Endothelial cell of umbilical vein (primary cell): Measurements from ENCODE around the gene STARD13. TPM values are rescaled to one million over a fixed set of nuclear protein-coding genes. Genes with fewer than 3 reads are reported as not detected.

Experiments used
- BruUV-seq: library from RNA; stranded (reverse); fragments of 400-500 nt; replicated peaks from 2 replicates; lab custom pipeline; 2021; lab: Mats Ljungman, UMichigan
- CTCF ChIA-PET: fragments of 300-600, 350-600 bp; sonication (Branson Sonifier 250); formaldehyde crosslinking; loops from one replicate; lab custom pipeline; 2021; ENCODE audit warnings: antibody characterized with exemption, inconsistent platforms; lab: Charles Lee
- POLR2A ChIA-PET: fragments of 300-600, 350-600 bp; sonication (Branson Sonifier 250); formaldehyde crosslinking; loops from one replicate; lab custom pipeline; 2021; ENCODE audit warnings: antibody characterized with exemption, inconsistent platforms; lab: Charles Lee
- DNase-seq: peaks from one replicate; pipeline ENCODE4 v3.0.0-alpha.2; 2011; ENCODE audit warnings: low read depth, low spot score
- FAIRE-seq: peaks from 2 replicates; lab custom pipeline; 2011; peaks lifted over from hg19 to GRCh38; lab: Jason Lieb, UNC
- H2AFZ ChIP-seq: 2 replicates; pipeline ENCODE4 v1.6.0; 2012; ENCODE audit warnings: low read depth, low read length, control low read depth, inconsistent platforms
- H3K27ac ChIP-seq: 2 replicates; pipeline ENCODE4 v1.5.1; 2011; ENCODE audit warnings: low read depth, mild to moderate bottlenecking, control low read depth, low read length, moderate library complexity; ENCODE audit not compliant: insufficient read depth
- H3K27me3 ChIP-seq, 2 experiments: 2 replicates each; pipeline versions ENCODE4 v1.6.0 to v1.6.1; 2011; ENCODE audit warnings: low read length in 2 of 2, mixed read lengths in 1 of 2; ENCODE audit not compliant: control insufficient read depth in 2 of 2, insufficient read depth in 2 of 2
- H3K36me3 ChIP-seq, 2 experiments: 2 replicates in 1 of 2; 3 replicates in 1 of 2; pipeline ENCODE4 v1.5.1; 2011; ENCODE audit warnings: low read length in 2 of 2, mild to moderate bottlenecking in 1 of 2, moderate library complexity in 1 of 2; ENCODE audit not compliant: control insufficient read depth in 2 of 2, insufficient read depth in 2 of 2; ENCODE audit errors: extremely low read depth in 1 of 2
- H3K4me1 ChIP-seq: 3 replicates; pipeline ENCODE4 v1.5.1; 2011; ENCODE audit warnings: mild to moderate bottlenecking, low read length; ENCODE audit not compliant: control insufficient read depth, insufficient read depth; ENCODE audit errors: extremely low read depth
- H3K4me2 ChIP-seq: 2 replicates; pipeline ENCODE4 v1.6.1; 2011; ENCODE audit warnings: low read length, control low read depth, mixed read lengths; ENCODE audit not compliant: insufficient read depth
- H3K4me3 ChIP-seq, 3 experiments: fragments of 200-600 bp in 1 of 3; sonication (generic), shearing (Covaris generic) in 1 of 3; replicated peaks in 1 of 3; 2 replicates each; pipeline ENCODE4 v1.5.1; 2011 to 2016; ENCODE audit warnings: control low read depth in 3 of 3, low read length in 3 of 3, mild to moderate bottlenecking in 2 of 3, inconsistent platforms in 1 of 3, low read depth in 1 of 3, moderate library complexity in 1 of 3; ENCODE audit not compliant: insufficient read depth in 1 of 3
- H3K79me2 ChIP-seq: 2 replicates; pipeline ENCODE4 v1.6.0; 2012; ENCODE audit warnings: low read length, inconsistent platforms; ENCODE audit not compliant: control insufficient read depth, insufficient read depth
- H3K9ac ChIP-seq: replicated peaks from 2 replicates; pipeline ENCODE3; 2011; ENCODE audit warnings: low read length, control low read depth; ENCODE audit not compliant: insufficient read depth; ENCODE audit errors: extremely low read depth
- H3K9me1 ChIP-seq: replicated peaks from 3 replicates; pipeline ENCODE4 v1.6.0; 2011; ENCODE audit warnings: mild to moderate bottlenecking, low read length; ENCODE audit not compliant: control insufficient read depth, insufficient read depth; ENCODE audit errors: extremely low read depth
- H3K9me3 ChIP-seq: replicated peaks from 2 replicates; pipeline ENCODE4 v1.5.1; 2012; ENCODE audit warnings: low read length, inconsistent platforms; ENCODE audit not compliant: control insufficient read depth, insufficient read depth
- H4K20me1 ChIP-seq: replicated peaks from 2 replicates; pipeline ENCODE3; 2011; ENCODE audit warnings: mild to moderate bottlenecking, low read length; ENCODE audit not compliant: control insufficient read depth, insufficient read depth; ENCODE audit errors: extremely low read depth
- EZH2 ChIP-seq: IDR thresholded peaks from 2 replicates; pipeline ENCODE4 v1.6.1; 2012; ENCODE audit warnings: borderline replicate concordance, low read depth, mild to moderate bottlenecking, moderate library complexity, low read length, inconsistent platforms; ENCODE audit not compliant: severe bottlenecking
- FOS ChIP-seq: IDR thresholded peaks from 2 replicates; pipeline ENCODE4 v1.6.1; 2011; ENCODE audit warnings: mild to moderate bottlenecking, low read length, moderate library complexity, borderline replicate concordance; ENCODE audit not compliant: insufficient read depth
- GATA2 ChIP-seq: IDR thresholded peaks from 2 replicates; pipeline ENCODE4 v1.7.0; 2011; ENCODE audit warnings: low read depth, mild to moderate bottlenecking, moderate library complexity, mixed read lengths, low read length; ENCODE audit not compliant: insufficient read length, insufficient read depth
- JUN ChIP-seq: IDR thresholded peaks from 2 replicates; pipeline ENCODE4 v1.6.1; 2011; ENCODE audit warnings: borderline replicate concordance, low read depth; ENCODE audit not compliant: insufficient read length, insufficient read depth
- MYC ChIP-seq: IDR thresholded peaks from one replicate; pipeline ENCODE4 v1.6.1; 2011; ENCODE audit warnings: mild to moderate bottlenecking, low read depth, low read length
- POLR2A ChIP-seq: IDR thresholded peaks from 2 replicates; pipeline ENCODE4 v1.6.1; 2012; ENCODE audit warnings: low read depth, mild to moderate bottlenecking, control low read depth, low read length
- POLR2AphosphoS5 ChIP-seq: IDR thresholded peaks from 2 replicates; pipeline ENCODE4 v1.6.1; 2012; ENCODE audit warnings: low read depth, mild to moderate bottlenecking, control low read depth, low read length, moderate library complexity; ENCODE audit not compliant: insufficient read depth
- dilution Hi-C: fragments of 300-500 bp; cut with MboI; formaldehyde crosslinking; loops from one replicate; pipeline ENCODE4 v1.15.0; 2019; ENCODE audit warnings: low sequenced_read_pairs; ENCODE audit not compliant: extremely low pct_ligation_motif_present
- intact Hi-C: fragments of 100-400 bp; cut with micrococcal nuclease; formaldehyde crosslinking; loops from one replicate; pipeline ENCODE4 v1.10.0; 2022
- polyA plus RNA-seq, 4 experiments: library from polyadenylated mRNA; depleted of rRNA in 3 of 4; stranded (reverse) in 3 of 4; unstranded in 1 of 4; fragments of >200 nt; gene quantifications; 2 replicates each; pipeline versions ENCODE4 v1.2.1 to v1.2.3, GENCODE V29; 2011 to 2012; ENCODE audit warnings: missing spikeins in 1 of 4
- total RNA-seq: library from RNA; stranded (reverse); gene quantifications from 2 replicates; pipeline ENCODE4 v1.2.3, GENCODE V29; 2021
- TF ChIP-seq, protein P1 (sequence below), 2 donors: IDR thresholded peaks; 1 replicate in 1 of 2; 2 replicates in 1 of 2; pipeline ENCODE4 v1.5.1; 2011; ENCODE audit warnings: low read length in 2 of 2, mild to moderate bottlenecking in 2 of 2, moderate library complexity in 2 of 2, control low read depth in 1 of 2, inconsistent platforms in 1 of 2, low read depth in 1 of 2; ENCODE audit not compliant: insufficient read depth in 1 of 2; ENCODE audit errors: extremely low read depth in 1 of 2
- TF ChIP-seq, protein P2 (sequence below): IDR thresholded peaks from 2 replicates; pipeline ENCODE4 v1.6.1; 2011; ENCODE audit not compliant: insufficient read depth, insufficient read length

Gene STARD13
- total and polyA plus RNA-seq, 2 donors (not counting 3 experiments of a cell fraction or from before 2014, with no cell fraction given), result 11.0 to 47.7 TPM

DNA sequence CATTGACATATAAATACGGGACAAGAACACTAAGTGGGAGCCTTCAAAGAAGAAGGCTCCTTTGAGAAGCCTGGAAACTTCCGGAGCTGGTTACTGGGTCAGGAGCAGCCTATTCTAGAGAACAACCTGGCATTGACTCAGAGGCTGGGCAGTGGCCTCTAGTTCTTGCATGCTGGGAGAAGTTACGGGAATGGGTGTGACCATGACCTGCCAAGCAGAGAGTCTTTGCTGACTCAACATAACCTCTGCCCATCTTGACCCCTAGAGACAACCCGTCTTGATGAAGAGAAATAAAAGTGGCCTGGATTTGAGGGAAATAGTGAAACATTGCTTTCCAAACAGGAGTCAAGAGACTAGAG, 21.0 kb downstream of the STARD13 start:
- Histone ChIP-seq H2AFZ (no peak overlapping the region), H3K4me2 (no peak overlapping the region), H3K4me1 (peaks cover 8% of the 10 kb centered on the region), H3K9me1 (no peaks in the 10 kb centered on the region), H3K27me3 (no peaks in the 10 kb centered on the region), H3K4me3 (no peak overlapping the region), H3K36me3 (peaks cover 1 to 9% of the 10 kb centered on the region in 2 experiments), H3K9me3 (no peaks in the 10 kb centered on the region), H3K79me2 (peaks cover 100% of the 10 kb centered on the region), H3K27ac (no peak overlapping the region), H4K20me1 (no peaks in the 10 kb centered on the region), H3K9ac (no peak overlapping the region)
- dilution Hi-C loops (no loop called here), intact Hi-C loops (no loop called here)
- no TSS peak for BruUV-seq
- DNase-seq (no peak), FAIRE-seq (no peak)
- POLR2A ChIA-PET, result no interaction called here
- CTCF ChIA-PET, result no interaction called here
- no peak for TF ChIP-seq EZH2
- no peak for TF ChIP-seq POLR2AphosphoS5
- no peak for TF ChIP-seq JUN

DNA sequence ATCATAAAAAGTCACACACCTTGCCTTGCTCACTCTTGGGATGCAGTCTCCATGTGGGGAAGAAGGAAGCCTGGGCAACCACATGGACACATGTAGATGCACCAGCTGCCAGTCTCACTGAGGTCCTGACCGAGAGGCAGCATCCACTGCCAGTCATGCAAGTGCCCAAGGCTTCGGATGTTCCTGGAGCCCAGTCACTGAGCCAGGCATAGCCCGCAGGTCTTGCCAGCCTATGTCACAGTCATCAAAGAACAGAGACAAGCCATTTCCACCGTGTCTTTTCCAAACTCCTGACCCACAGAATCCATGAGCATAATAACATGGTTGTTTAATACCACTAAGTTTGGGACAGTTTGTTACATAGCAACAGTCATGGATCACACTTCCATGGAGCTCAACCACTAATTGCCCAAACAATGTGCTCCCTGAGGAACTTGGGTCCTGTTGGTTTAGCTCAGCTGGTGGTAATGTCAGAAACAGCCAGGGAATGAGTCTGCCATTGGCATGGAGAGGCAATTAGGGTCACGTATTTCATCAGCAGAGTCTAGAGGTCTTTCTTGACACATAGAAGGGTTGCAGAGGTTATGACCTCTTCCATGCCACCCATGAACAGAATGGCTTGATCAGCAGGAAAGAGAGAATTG, 21.5 kb downstream of the STARD13 start:
- Histone ChIP-seq H3K4me2 (no peak overlapping the region), H2AFZ (no peak overlapping the region), H3K27ac (no peak overlapping the region), H3K4me1 (peaks cover 8% of the 10 kb centered on the region), H3K9ac (no peak overlapping the region), H3K36me3 (peaks cover 1 to 4% of the 10 kb centered on the region in 2 experiments), H3K27me3 (no peaks in the 10 kb centered on the region), H3K9me1 (no peaks in the 10 kb centered on the region), H4K20me1 (no peaks in the 10 kb centered on the region), H3K9me3 (no peaks in the 10 kb centered on the region), H3K79me2 (peaks cover 100% of the 10 kb centered on the region), H3K4me3 (no peak overlapping the region)
- intact Hi-C loops, result loop anchor here (2.0 kb wide), 1 partner anchor 19 kb away; no protein-coding TSS in a partner anchor
- CTCF ChIA-PET, result interaction anchor here (1.2 kb wide), 1 partner anchor 9 kb away, joined by 3 read pairs; no protein-coding TSS in a partner anchor
- TF ChIP-seq POLR2AphosphoS5 (no peak), EZH2 (no peak), POLR2A (no peak), GATA2 (no peak), MYC (no peak), JUN (no peak), FOS (no peak)
- TF ChIP-seq, protein P1, sequence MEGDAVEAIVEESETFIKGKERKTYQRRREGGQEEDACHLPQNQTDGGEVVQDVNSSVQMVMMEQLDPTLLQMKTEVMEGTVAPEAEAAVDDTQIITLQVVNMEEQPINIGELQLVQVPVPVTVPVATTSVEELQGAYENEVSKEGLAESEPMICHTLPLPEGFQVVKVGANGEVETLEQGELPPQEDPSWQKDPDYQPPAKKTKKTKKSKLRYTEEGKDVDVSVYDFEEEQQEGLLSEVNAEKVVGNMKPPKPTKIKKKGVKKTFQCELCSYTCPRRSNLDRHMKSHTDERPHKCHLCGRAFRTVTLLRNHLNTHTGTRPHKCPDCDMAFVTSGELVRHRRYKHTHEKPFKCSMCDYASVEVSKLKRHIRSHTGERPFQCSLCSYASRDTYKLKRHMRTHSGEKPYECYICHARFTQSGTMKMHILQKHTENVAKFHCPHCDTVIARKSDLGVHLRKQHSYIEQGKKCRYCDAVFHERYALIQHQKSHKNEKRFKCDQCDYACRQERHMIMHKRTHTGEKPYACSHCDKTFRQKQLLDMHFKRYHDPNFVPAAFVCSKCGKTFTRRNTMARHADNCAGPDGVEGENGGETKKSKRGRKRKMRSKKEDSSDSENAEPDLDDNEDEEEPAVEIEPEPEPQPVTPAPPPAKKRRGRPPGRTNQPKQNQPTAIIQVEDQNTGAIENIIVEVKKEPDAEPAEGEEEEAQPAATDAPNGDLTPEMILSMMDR (IDR thresholded peaks at IDR 0.05; ENCODE audit: extremely low read depth in 1 of 2, insufficient read depth in 1 of 2, low read depth in 1 of 2, low read length in 2 of 2), result no peak
- TF ChIP-seq, protein P2, sequence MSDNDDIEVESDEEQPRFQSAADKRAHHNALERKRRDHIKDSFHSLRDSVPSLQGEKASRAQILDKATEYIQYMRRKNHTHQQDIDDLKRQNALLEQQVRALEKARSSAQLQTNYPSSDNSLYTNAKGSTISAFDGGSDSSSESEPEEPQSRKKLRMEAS, result no peak
- DNase-seq (no peak), FAIRE-seq (no peak)
- POLR2A ChIA-PET, result no interaction called here
- BruUV-seq, result no TSS peak
- dilution Hi-C loops, result no loop called here
